Measurements from ENCODE around the gene SLC27A4.
"Not testable (repeated sequence)": the region's sequence is repeated elsewhere in the genome, so short reads cannot be mapped to it uniquely, and the experiment has no call there.

SLC27A4 gene

DNA sequence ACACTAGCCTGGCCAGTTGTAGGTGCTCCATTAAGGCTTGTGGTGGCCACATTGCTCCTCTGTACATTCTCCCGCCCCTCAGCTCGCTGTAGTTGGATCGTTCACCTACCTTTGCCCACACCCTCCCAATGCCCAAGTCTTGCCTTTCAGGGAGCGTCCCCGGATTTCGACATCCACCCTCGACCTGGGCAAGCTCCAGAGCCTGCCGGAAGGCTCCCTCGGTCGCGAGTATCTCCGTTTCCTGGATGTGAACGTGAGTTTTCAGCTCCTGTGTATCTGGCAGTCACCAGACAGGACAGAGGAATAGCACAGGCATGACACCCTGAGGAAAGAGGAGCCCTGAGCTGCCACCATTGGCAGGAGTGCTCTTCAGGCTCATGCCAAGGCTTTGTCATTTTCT lies 14.7 kb upstream of the SLC27A4 start:
- no peak for DNase-seq

DNA sequence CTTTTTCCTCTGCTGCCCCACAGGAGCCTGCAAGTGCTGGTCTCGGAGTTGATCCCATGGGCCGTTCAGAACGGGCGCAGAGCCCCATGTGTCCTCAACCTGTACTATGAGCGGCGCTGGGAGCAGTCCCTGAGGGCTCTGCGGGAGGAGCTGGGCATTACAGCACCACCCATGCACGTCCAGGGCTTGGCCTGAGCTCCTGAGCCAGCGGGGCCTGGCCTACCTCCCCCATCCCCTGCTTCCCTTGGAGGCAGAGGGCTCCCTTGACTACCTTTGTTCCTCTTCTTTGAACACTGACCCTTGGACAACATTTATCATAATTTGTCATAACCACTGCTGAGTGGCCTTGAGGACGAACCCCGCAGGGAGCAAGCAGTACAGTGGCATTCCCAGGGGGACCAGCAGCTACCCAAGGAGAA lies 6.9 kb upstream of the SLC27A4 start:
- no peak for DNase-seq

DNA sequence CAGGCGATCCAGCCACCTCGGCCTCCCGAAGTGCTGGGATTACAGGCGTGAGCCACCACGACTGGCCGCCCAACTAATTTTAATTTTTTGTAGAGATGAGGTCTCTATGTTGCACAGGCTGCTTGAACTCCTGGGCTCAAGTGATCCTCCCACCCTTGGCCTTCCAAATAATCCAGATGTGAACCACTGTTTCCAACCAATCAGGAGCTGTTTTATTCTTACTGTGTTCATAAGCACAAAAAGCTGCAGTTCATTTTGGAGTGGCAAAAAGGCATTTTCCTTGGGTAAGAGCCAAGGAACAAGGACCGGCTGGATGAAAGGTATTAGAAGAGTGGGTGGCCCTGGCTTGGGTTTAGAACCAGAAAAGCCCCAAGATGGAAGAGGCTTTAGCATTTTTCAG lies 5.2 kb upstream of the SLC27A4 start:
- DNase-seq = no peak

DNA sequence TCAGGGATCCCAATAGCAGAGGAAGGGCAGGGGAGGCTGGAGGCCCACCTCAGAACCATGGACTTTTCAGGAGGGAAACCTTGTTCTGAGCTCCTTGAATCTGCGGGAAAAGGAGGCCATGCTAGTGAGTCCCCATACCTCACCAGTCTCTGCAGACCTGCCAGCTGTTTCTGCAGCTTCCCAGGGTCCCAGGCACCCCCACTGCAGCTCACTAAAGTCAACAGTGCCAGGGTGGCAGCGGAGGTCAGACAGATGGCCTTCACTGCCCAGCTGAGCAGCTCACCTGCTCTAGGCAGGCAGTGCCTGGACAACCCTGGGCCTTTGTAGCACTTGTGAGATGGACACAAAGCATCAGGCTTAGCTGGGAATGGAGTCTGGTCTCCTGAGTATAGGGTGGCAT lies 4.4 kb upstream of the SLC27A4 start:
- no peak for DNase-seq

DNA sequence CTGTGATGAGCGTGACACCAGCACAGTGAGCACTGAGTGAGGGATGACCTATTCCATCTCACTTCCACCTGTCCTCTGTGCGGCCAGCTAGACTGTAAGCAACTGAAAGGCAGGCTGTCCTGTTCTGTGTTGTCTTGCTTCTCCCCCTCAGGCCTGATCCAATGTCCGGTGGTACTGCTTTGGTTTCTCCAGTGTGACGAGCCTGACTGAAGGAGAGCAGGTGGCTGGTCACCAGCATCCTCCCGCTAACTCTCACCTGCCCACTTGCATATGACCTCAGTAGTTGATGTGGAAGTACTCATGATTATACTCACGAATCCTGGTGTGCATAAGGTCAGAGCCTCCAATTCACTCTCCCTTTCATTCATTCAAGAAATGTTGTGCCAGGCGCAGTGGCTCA lies 2.4 kb upstream of the SLC27A4 start:
- no peak for DNase-seq

DNA sequence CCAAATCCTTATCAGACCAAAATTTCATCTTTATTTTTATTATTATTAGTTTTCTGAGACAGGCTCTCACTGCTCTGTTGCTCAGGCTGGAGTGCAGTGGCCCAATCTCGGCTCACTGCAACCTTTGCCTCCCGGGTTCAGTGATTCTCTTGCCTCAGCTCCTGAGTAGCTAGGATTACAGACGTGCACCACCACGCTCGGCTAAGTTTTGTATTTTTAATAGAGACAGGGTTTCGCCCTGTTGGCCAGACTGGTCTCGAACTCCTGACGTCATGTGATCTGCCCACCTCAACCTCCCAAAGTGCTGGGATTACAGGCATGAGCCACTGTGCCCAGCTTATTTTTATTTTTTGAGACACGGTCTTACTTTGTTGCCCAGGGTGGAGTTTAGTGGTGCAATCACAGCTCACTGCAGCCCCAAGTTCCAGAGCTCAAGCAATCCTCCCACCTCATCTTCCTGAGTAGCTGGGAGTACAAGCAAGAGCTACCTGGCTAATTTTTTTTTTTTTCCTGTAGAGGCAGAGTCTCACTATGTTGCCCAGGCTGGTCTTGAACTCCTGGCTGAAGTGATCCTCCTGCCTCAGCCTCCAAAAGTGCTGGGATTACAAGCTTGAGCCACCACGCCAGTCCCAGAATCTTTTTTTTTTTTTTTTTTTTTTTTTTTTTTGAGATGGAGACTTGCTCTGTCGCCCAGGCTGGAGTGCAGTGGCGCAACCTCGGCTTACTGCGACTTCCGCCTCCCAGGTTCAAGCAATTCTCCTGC lies 1.3 kb upstream of the SLC27A4 start:
- not testable (repeated sequence) for DNase-seq

DNA sequence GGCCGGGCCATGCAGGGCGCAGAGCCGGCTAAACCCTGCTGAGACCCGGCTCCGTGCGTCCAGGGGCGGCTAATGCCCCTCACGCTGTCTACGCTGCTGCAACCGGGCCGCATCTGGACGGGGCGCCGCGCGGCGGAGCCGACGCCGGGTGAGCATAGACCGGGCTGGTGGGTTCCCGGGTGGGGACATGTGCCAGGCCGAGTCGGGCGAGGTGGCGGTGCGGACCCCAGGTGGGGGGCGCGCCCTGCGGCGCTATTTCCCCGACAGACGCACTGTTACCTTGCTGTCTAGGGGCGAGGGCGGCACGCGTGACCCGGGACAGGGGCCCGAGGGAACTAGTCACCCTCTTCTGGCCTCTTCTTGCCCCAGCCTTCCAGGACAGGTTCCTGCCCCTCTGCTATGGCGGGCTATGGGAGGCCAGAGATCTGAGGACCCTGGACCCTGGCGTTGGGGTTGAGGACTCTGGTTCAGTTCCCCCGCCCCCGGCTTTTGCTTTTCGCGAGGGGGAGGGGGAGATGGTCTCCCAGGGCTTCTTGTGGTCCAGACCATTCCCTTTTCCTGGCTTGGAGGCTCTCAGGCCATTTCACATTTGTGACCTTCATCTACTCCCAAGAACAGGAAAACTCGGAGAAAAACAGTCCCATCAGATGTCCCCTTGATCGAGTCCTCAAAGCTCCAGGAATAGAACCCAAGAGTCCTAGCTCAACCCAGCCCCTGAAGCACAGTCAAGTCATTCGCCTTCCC lies 536 bp downstream of the SLC27A4 start:
- peak; percentile 13 for DNase-seq

DNA sequence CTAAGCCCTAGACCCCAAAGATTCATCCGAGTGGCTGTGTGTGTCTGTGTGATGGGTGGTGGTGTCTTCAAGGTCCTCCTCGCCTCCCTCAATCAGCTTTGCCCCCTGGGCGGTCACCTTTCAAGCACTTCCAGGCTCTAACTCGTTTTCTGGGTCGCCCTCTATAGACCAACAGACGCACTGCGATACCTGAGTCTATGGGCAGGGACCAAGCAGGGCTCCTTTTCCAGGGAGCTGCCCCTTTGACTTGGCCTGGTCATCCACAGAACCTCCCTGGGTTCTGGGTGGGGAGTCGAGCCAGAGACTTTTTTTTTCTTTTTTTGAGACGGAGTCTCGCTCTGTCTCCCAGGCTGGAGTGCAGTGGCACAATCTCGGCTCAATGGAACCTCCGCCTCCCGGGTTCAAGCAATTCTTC lies 1.1 kb downstream of the SLC27A4 start:
- DNase-seq = peak; percentile 78

DNA sequence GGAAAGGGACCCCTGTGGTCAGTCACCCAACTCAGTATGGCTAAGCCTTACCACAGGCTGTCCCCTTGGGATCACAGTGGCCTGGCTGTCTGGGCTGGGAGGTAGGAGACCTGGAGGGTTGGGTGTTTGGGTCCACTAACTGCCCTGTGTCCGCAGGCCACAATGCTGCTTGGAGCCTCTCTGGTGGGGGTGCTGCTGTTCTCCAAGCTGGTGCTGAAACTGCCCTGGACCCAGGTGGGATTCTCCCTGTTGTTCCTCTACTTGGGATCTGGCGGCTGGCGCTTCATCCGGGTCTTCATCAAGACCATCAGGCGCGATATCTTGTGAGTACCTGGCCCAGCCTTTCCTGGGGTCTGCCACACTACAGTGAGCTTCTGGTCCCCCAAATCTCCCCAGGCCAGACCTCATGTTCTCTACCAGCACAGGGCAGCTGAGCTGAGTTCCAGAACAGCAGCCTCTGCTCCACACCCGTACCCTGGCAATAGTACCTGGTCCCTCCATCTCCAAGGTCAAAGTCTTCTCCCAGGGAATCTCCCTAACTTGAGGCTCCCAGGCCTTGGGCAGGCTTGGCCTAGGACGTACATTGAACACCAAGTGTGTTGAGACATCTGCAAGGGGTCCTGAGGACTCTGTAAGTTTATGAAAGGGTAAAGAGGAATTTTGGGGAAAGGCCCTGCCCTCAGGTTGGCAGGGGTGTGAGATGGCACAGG lies 2.8 kb downstream of the SLC27A4 start:
- no peak for DNase-seq

DNA sequence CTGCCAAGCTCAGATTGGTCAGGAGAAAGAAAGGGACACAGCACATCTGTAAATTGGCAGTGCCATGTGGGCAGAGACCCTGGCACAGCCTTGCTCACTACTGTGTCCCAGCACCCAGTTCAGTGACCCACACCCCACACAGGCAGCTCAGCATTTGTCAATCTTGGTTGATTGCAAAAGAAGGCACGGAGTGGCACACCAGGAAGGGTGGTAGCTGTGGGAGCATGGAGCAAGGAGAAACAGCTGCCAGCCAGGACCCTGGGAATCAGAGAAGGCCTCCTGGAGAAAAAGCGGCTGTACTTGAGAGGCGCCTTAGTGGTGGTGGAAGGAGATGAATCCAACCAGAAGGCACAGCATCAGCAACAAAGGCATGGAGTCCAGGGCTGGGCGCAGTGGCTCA lies 3.5 kb downstream of the SLC27A4 start:
- DNase-seq = no peak

DNA sequence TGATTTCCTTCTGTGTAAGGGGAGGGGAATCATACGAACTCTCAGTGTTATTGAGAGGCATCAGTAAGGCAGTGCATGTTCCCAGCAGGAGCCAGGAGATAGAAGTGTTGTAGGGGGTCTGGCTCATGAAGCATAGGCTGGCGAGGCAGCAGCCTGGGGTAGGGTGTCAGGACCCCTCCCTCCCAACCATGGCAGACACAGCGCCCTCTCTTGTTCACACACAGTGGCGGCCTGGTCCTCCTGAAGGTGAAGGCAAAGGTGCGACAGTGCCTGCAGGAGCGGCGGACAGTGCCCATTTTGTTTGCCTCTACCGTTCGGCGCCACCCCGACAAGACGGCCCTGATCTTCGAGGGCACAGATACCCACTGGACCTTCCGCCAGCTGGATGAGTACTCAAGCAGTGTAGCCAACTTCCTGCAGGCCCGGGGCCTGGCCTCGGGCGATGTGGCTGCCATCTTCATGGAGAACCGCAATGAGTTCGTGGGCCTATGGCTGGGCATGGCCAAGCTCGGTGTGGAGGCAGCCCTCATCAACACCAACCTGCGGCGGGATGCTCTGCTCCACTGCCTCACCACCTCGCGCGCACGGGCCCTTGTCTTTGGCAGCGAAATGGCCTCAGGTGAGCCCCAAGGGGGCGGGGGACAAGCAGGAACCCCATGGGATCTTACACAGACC lies 4.7 kb downstream of the SLC27A4 start:
- DNase-seq = no peak

DNA sequence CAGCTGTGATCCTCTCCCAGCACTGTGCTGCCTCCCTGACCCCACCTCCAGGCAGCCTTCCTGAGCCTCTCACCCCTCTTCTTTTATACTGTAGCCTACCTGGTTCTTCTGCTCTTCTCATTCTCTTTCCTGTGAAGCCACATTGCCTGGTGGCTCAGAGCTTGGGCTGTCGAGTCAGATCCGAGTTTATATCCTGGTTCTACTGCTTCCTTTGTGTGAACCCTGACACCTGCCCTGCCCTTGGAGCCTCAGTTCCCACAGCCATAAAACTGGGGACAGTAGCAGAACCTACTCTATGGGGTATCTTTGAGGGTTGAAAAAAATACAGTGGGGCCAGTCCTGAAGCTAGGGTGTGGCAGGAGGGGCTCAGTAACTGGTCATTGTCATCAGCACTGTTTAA lies 8.8 kb downstream of the SLC27A4 start:
- DNase-seq = no peak

DNA sequence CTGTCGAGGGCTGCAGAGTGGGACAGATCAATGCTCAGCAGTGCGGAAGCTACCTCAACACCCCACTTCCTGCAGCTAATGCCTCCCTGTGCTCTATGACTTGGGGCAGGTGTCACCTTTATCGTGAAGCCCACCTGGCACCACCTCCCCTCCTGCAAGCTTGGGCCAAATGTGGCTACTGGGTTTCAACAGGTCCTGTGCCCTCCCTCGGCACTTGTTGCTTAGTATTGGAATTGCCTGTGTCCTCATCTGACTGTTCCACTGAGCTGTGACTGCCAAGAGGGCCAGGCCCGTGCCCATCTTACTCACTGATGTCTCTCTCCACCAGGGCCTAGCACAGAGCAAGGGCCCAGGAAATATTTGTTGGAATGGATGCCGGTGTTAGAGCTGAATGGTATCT lies 9.4 kb downstream of the SLC27A4 start:
- no peak for DNase-seq

DNA sequence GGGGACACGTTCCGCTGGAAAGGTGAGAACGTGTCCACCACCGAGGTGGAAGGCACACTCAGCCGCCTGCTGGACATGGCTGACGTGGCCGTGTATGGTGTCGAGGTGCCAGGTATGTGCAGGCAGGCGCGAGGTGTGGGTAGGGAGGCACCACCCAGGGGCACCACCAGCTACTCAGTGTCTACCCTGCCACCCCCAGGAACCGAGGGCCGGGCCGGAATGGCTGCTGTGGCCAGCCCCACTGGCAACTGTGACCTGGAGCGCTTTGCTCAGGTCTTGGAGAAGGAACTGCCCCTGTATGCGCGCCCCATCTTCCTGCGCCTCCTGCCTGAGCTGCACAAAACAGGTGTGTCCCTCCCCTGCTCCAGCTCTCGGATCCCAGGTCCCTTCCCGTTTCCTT lies 15.1 kb downstream of the SLC27A4 start:
- no peak for DNase-seq

DNA sequence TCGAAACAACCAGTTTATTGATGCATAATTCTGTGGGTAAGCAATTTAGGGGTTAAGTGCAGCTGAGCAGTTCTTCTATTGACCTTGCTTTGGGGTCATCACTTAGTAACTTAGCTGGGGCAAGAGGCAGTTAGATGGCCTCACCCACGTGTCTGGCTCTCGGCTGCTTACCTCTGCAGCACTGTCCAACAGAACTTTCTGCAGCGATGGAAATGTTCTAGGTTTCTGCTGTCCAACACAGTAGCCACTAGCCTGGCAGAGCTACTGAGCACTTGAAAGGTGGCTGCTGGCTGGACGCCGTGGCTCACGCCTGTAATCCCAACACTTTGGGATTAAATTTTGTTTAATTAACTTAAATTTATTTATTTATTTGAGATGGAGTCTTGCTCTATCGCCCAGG lies 17.8 kb downstream of the SLC27A4 start:
- DNase-seq = no peak

DNA sequence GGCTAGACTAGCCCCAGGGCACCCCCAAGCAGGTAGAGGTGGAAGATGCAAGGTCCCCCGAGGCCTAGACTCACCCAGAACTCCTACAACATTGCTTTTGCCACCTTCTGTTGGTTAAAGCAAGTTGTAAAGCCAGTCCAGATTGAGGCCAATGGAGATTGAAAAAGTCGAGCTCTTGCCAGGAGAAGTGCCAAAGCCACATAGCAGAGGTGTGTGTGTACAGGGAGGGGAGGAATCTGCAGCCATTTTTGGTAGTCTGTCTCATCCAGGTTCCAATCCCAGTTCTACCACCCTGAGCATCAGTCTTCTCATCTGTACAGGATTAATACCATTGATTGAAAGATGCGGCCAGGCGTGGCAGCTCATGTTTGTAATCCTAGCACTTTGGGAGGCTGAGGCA lies 18.5 kb downstream of the SLC27A4 start:
- no peak for DNase-seq

DNA sequence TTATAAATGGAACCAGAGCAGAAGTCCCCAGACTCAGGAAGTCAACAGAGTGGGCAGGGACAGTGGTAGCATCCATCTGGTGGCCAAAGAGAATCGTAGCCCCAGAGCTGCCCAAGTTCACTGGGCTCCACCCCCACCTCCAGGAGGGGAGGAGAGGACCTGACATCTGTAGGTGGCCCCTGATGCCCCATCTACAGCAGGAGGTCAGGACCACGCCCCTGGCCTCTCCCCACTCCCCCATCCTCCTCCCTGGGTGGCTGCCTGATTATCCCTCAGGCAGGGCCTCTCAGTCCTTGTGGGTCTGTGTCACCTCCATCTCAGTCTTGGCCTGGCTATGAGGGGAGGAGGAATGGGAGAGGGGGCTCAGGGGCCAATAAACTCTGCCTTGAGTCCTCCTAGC lies 20.5 kb downstream of the SLC27A4 start:
- no peak for DNase-seq

DNA sequence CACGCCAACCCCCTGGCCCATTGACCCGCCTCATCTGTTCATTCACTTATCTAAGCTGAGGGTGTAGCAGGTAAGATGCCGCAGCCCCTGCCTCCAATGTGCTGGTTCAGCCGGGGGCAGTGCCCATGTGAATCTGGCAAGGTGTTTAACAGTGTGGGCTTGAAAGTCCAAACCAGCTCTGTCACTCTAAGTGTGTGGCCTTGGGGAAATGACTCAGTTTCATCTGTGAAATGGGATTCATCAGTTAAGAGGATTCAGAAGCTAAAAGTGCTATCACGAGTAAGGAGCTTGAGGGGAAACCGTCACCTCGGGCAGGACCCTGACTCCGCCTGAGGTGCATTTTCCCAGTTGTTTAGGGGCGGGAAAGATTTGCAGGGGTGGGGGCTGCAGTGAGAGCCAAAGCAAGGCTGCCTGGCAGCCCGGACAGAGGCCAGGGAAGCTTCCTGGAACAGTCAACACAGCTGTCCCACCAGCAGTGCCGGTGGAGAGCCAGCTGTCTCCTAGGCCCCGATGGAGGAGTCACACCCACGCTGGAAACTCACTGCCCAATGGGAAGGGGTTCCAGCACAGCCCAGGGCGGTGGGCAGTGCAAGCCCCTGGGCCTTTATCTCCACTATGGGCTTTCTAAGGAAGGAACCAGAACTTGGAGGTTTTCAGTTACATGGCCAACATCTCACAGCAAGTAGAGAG lies 21.1 kb downstream of the SLC27A4 start:
- DNase-seq = no peak

DNA sequence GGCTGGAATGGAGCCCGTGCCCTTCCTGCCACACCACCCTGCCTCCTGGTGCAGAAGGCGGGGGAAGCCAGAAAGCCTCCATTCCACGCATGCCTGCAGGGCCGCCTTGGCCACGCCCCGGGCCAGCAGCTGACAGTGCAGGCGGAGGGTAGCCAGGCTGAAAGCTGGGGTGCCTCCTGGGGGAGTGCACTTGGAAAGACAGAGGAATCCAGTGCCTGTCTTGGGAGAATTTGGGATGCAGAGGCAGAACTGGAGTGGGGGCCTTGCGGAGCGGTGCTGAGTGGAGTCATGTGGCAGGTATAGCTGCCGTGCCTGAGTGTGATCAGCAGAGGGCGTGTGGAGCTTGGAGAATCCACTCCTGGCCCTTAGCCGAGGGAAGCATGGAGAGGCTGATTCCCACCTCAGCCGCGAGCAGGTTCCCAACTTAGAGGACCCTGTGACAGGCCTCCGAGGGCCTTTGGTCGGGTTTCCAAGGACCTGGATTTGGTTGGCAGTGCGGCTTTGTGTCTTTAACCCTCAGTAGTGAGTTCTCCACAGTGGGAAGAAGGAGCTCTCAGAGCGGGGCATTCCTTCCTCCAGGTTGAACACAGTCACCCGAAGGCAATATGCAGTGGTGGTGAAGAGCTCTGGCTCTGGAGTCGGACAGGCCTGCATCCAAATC lies 21.8 kb downstream of the SLC27A4 start:
- peak; percentile 85 for DNase-seq

DNA sequence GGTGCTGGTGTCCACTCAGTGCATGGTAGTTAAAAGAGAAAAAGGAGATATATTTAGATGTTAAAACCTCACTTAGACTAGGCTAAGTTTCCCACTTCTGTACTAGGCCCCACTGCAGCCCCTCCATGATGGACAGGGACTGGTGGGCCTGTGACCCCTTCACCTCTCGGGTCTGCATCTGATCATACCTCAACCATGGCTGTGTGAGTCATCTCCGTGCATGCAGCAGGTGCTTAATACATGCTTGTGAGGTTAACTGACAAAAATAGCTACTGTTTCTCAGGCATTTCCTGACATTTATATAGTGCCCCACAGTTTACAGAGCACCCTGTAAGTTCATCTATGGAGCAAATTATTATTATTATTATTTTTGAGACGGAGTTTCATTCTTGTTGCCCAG lies 22.4 kb downstream of the SLC27A4 start:
- DNase-seq = no peak

DNA sequence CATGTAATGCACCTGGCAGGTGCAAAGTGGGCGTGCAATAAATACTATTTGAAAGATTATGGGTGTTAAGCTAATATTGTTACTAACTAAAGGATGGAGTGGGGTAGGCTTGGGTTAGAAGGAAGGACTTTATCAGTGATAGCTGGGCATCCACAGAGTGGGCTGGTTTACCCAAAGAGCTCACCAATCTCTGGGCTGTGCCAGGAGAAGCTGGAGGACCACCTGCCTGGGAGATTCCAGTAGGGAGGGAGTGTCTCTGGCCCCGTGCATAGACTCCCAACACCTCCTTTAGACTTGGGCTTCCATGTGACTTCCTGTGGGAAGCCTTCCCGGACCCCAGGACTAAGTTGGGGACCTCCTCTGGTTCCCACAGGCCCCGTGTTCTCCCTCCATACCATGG lies 25.2 kb downstream of the SLC27A4 start:
- DNase-seq = no peak

DNA sequence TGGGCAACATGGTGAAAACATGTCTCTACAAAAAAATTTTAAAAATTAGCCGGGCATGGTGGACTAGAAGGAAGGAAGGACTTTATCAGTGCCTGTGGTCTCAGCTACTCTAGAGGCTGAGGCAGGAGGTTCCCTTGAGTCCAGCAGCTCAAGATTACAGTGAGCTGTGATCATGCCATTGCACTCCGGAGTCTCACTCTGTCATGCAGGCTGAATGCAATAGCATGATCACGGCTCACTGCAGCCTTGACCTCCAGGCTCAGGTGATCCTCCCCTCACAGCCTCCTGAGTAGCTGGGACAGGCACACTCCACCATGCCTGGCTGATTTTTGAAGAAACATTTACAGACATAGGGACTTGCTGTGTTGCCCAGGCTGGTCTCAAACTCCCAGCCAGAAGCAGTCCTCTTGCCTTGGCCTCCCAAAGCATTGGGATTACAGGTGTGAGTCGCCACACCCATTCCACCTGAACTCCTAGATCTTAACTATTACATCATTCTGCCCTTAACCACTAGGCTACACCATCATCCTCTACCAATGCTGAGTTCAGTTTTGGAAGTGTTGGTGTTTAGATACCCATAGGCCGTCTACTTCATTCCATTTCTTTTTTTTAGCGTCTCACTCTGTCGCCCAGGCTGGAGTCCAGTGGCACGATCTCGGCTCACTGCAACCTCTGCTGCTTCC lies 28.8 kb downstream of the SLC27A4 start:
- no peak for DNase-seq
